Activated naive CD8-positive, alpha-beta T cell (primary cell): ENCODE results near the gene CHST3.

Experiments used
- H3K27ac Mint-ChIP-seq: one replicate; pipeline ENCODE4 v1.8.0; 2021; ENCODE audit warnings: mixed read lengths
- H3K27me3 Mint-ChIP-seq: one replicate; pipeline ENCODE4 v1.8.0; 2021; ENCODE audit warnings: mixed read lengths
- H3K36me3 Mint-ChIP-seq: one replicate; pipeline ENCODE4 v1.8.0; 2021; ENCODE audit warnings: mixed read lengths
- H3K4me1 Mint-ChIP-seq: one replicate; pipeline ENCODE4 v1.8.0; 2021; ENCODE audit warnings: low read depth, mixed read lengths
- H3K4me3 Mint-ChIP-seq: one replicate; pipeline ENCODE4 v1.8.0; 2021; ENCODE audit warnings: mild to moderate bottlenecking, mixed read lengths
- H3K9me3 Mint-ChIP-seq: one replicate; pipeline ENCODE4 v1.8.0; 2021; ENCODE audit warnings: low read depth, mixed read lengths

The CHST3 gene

DNA sequence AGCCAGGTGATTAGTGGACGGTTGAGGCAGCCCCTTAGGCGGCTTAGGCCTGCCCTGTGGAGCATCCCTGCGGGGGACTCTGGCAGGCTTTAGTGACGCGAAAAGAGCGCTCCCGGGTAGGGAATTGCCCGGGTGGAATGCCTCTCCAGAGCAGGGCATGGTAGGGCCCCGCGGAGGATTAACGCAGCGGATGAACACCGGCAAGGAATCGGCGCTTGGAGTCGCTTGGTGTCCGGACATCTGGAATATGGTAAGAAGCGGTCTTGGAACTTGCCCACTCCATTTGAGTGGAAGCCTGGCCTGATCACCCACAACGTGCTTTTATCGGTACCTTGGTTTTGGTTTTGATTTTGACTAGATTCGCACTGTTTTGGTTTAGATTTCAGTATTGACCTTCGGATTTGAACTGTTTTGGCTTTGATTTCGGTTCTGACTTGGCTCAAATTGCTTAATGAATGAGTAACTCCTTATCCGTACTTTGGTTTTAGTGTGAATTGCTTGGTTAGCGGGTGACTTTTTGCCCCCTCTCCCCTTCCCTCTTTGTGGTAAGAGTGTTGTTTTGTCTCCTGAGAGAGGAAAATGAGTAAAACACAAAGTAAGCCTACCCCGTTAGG is 24.2 kb upstream of the CHST3 start:
- no peaks in the 10 kb centered on the region for H3K27me3 Mint-ChIP-seq
- H3K36me3 Mint-ChIP-seq: peaks cover 3% of the 10 kb centered on the region
- H3K4me1 Mint-ChIP-seq: peaks cover 28% of the 10 kb centered on the region
- no peak overlapping the region for H3K27ac Mint-ChIP-seq
- no peak overlapping the region for H3K4me3 Mint-ChIP-seq
- peaks cover 4% of the 10 kb centered on the region for H3K9me3 Mint-ChIP-seq

GRCh38 chr10:71940752-71941151 is 23.4 kb upstream of the CHST3 start:
- peaks cover 5% of the 10 kb centered on the region for H3K9me3 Mint-ChIP-seq
- H3K27ac Mint-ChIP-seq: no peak overlapping the region
- H3K4me1 Mint-ChIP-seq: peaks cover 20% of the 10 kb centered on the region
- H3K36me3 Mint-ChIP-seq: peaks cover 4% of the 10 kb centered on the region
- no peaks in the 10 kb centered on the region for H3K27me3 Mint-ChIP-seq
- H3K4me3 Mint-ChIP-seq: no peak overlapping the region

DNA sequence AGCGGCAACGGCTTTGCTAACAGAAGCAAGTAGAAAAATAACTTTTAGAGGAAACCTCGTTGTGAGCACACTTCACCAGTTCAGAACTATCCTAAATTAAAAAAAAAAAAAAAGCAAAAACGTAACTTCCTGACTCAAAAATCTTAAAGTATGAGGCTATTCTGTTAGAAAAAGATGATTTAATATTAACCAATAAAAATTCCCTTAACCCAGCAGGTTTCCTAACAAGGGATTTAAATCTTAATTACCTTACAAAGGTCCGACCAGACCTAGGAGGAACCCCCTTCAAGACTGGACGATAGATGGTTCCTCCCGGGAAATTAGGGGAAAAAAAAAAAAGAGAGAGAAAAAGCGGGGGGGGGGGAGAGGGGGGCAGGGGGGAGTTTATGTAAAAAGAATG is 22.9 kb upstream of the CHST3 start:
- Mint-ChIP-seq H3K9me3 (peaks cover 10% of the 10 kb centered on the region), H3K36me3 (peaks cover 10% of the 10 kb centered on the region), H3K27me3 (no peaks in the 10 kb centered on the region), H3K4me3 (no peak overlapping the region), H3K4me1 (peaks cover 16% of the 10 kb centered on the region), H3K27ac (no peak overlapping the region)

DNA sequence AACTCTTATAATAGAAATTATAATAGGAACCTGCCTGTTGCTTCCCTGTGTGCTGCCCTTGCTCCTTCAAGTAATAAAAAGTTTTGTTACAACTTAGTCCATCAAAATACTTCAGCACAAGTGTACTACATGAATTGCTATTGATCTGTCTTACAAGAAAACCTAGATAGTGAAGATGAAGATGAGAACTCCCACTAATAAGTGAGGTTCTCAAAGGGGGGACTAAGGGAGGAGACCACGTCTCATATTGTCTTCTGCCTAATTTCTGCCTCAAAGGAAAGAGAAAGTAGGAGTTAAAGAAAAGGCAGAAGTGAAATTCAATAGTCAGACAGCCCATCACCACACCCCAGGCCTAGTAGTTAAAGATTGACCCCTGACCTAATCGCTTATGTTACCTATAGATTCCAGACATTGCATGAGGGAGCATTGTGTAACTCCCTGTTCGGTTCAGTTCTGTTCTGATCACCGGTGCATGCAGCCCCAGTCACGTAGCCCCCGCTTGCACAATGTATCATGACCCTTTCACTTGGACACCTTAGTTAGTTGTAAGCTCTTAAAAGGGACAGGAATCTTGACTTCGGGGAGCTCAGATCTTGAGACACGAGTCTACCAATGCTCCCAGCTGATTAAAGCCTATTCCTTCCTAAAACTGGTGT is 18.2 kb upstream of the CHST3 start:
- peaks cover 19% of the 10 kb centered on the region for H3K9me3 Mint-ChIP-seq
- H3K4me1 Mint-ChIP-seq: no peaks in the 10 kb centered on the region
- H3K36me3 Mint-ChIP-seq: peaks cover 15% of the 10 kb centered on the region
- no peak overlapping the region for H3K27ac Mint-ChIP-seq
- H3K27me3 Mint-ChIP-seq: no peaks in the 10 kb centered on the region
- H3K4me3 Mint-ChIP-seq: no peak overlapping the region

DNA sequence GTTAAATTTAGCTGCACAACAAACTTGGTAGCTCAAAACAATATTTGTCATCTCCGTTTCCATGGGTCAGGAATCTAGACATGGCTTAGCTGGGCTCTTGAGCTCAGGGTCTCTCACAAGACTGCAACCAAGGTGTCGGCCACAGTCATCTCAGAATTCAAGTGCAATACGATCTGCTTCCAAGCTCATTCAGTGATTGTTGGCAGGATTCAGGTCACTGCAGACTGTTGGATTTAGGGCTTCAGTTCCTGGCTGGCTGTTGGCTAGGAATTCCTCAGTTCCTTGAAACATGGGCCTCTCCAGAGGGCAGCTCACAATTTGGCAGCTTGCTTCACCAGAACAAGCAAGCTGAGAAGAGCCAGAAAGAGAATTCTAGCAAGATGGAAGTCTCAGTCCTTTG is 17.5 kb upstream of the CHST3 start:
- Mint-ChIP-seq H3K27me3 (no peaks in the 10 kb centered on the region), H3K9me3 (peaks cover 19% of the 10 kb centered on the region), H3K4me3 (no peak overlapping the region), H3K36me3 (peaks cover 15% of the 10 kb centered on the region), H3K4me1 (no peaks in the 10 kb centered on the region), H3K27ac (no peak overlapping the region)

DNA sequence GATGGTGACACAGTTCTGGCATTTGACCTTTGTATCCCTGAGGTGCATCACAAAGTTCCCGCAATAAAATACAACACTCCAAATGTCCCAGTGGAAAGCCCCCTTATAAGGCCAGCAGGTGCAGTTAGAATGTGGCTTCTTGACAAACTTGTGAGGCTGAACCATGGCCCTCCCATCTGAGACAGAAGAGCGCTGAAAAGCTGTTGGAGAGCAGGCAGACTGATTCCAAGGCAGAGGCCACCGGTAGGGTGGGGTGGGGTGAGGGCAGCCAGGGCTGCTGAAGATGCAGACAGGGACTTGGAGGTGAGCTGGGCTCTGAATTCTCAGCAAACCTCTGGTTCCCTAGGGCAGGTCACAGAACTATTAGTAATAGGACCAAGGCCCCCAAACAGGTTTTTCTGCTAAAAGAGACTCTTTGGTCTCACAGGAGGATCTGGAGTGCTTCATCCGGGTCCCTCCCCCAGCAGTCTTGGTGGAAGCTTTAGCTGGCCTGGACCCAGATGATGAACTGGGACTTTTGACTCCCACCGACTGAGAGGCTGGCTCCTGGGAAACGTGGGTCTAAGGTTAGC is 15.6 kb upstream of the CHST3 start:
- Mint-ChIP-seq H3K9me3 (peaks cover 15% of the 10 kb centered on the region), H3K4me1 (no peaks in the 10 kb centered on the region), H3K36me3 (peaks cover 15% of the 10 kb centered on the region), H3K27ac (no peak overlapping the region), H3K4me3 (no peak overlapping the region), H3K27me3 (no peaks in the 10 kb centered on the region)

DNA sequence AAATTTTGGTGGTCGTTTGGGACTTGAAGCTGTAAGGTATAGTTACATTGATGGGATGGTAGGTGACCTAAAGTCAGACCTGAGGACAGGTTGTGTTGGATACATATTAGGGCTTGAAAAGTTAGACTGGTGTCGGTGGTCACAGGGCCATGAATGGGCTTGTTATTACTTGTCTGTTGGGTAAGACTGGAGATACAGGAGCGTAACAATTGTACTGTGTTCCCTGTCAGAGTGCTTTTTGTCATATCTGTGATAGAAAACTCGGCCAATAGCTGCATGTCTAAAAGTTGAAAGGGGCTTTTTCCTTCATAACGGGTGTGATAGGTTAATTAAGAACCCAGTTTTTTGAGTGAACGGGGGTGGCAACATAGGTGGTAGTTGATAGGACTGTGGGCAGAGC is 13.5 kb upstream of the CHST3 start:
- Mint-ChIP-seq H3K4me3 (no peak overlapping the region), H3K36me3 (peaks cover 15% of the 10 kb centered on the region), H3K4me1 (no peaks in the 10 kb centered on the region), H3K9me3 (peaks cover 14% of the 10 kb centered on the region), H3K27ac (no peak overlapping the region), H3K27me3 (no peaks in the 10 kb centered on the region)

DNA sequence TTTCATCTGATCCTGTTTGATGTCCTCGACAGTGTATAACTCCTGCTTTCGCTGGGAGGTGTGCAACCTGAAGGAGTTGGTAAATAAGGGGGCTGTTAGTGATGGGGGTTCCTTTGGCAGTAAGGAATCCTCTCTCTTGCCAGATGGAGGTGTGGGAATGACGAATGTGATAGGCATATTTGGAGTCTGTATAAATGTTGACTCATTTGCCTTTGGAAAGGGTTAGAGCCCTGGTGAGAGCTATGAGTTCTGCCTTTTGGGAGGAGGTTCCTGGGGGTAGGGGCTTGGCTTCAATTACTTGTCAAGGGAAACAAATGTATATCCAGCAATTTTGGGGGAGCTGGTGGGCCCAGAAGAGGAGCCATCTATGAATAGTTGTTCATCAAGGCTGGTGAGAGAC is 11.4 kb upstream of the CHST3 start:
- Mint-ChIP-seq H3K27ac (no peak overlapping the region), H3K4me3 (no peak overlapping the region), H3K36me3 (no peaks in the 10 kb centered on the region), H3K27me3 (no peaks in the 10 kb centered on the region), H3K4me1 (peaks cover 3% of the 10 kb centered on the region), H3K9me3 (no peaks in the 10 kb centered on the region)

DNA sequence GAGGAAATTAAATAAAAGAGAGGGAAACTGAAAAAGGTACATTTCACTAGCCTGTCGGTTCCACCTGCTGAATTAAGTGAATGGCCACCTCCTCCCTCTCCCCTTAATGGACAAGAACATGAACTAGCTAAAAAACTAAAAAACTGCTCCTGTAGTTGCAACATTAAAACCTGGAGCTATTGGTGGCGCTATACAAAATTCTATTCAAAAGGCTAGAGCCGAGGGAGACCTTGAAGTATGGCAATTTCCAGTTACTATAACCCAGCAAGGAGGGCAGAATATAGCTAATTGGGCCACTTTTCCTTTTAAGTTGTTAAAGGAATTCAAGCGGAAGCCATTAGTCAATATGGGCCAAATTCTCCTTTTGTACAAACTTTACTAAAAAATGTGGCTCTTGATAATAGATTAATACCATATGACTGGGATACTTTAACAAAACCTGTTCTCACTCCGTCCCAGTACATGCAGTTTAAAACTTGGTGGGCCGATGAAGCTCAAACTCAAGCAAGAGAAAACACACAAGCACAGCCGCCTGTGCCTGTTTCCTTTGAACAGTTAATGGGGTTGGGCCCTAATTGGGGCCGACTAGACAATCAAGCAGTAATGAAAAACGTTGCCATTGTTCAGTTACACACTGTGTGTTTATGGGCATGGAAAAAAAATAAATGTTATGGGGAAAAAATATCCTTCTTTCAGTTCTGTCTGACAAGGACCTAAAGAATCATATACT is 6.5 kb upstream of the CHST3 start:
- Mint-ChIP-seq H3K4me1 (peaks cover 3% of the 10 kb centered on the region), H3K9me3 (no peaks in the 10 kb centered on the region), H3K27me3 (peaks cover 3% of the 10 kb centered on the region), H3K36me3 (no peaks in the 10 kb centered on the region), H3K27ac (no peak overlapping the region), H3K4me3 (no peak overlapping the region)

- peaks cover 3% of the 10 kb centered on the region for H3K4me1 Mint-ChIP-seq
- no peak overlapping the region for H3K27ac Mint-ChIP-seq
- no peak overlapping the region for H3K4me3 Mint-ChIP-seq
- H3K9me3 Mint-ChIP-seq: no peaks in the 10 kb centered on the region
- H3K27me3 Mint-ChIP-seq: peaks cover 3% of the 10 kb centered on the region
- no peaks in the 10 kb centered on the region for H3K36me3 Mint-ChIP-seq
These were observed 4.7 kb upstream of the CHST3 start for GRCh38 chr10:71959526-71959925.

- Mint-ChIP-seq H3K4me1 (peaks cover 15% of the 10 kb centered on the region), H3K9me3 (no peaks in the 10 kb centered on the region), H3K27ac (no peak overlapping the region), H3K4me3 (no peak overlapping the region), H3K27me3 (peaks cover 8% of the 10 kb centered on the region), H3K36me3 (no peaks in the 10 kb centered on the region)
These were observed 2.4 kb upstream of the CHST3 start for GRCh38 chr10:71961831-71962230.

DNA sequence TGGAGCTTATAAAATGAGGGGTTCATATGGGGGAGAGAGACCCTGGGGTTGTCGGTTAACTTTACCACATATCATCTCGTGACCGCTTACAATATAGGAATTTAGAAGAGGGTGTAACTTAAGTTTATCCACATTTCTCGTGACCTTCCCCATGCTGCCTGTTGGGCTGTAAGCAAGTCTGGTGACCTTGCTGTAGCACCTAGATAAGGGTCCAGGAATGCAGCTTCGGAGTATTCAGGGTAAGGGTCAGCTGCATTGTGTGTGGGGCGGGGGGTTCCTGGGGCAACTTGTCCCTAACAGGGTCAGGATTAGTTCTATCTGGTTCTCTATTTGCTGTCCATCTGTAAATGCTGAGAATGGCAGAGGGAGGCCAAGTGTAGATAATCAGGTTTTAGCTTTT is 1.3 kb upstream of the CHST3 start:
- Mint-ChIP-seq H3K4me1 (peaks cover 15% of the 10 kb centered on the region), H3K27me3 (peaks cover 8% of the 10 kb centered on the region), H3K4me3 (peak overlapping the region; percentile 61), H3K27ac (no peak overlapping the region), H3K36me3 (no peaks in the 10 kb centered on the region), H3K9me3 (no peaks in the 10 kb centered on the region)

DNA sequence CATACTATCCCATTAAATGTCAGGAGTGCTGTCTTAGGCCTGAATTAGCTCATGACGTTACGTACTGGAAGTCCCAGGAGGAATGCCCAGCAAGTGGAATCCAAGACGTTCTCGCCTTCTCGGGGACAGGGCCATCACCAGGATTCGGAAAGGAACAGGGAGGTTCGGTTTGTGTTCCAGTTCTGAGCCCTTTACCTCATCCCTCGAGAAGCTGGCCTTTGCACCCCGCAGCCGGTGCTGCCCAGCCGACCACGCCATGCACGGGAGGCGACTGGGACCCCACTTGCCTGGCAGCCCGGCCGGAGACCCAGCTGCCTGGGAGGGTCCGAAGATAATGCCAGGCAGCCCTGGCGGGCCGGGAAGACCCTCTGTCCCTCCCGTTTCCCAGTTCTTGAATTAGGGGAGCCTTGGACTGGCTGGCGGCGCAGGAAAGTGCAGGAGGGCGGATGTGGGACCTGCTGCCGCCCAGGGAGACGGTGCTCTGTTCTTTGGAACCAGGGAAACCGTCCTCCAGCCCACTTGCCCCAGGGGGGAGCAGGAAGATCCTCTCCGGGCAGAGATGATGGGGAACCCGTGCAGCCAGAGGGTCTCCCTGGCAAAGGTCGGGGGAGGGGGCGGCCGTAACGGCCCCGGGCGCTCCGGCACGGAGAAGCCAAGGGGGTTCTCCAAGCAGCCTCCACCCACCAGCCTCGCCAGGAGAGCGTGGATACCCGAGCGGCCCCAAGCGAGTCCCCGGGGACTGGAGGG is 671 bp upstream of the CHST3 start:
- peaks cover 15% of the 10 kb centered on the region for H3K4me1 Mint-ChIP-seq
- H3K27ac Mint-ChIP-seq: no peak overlapping the region
- peak overlapping the region; percentile 61 for H3K4me3 Mint-ChIP-seq
- no peaks in the 10 kb centered on the region for H3K36me3 Mint-ChIP-seq
- H3K9me3 Mint-ChIP-seq: no peaks in the 10 kb centered on the region
- H3K27me3 Mint-ChIP-seq: peaks cover 8% of the 10 kb centered on the region

GRCh38 chr10:71964743-71965515 is 734 bp downstream of the CHST3 start:
- Mint-ChIP-seq H3K27ac (peak overlapping the region; percentile 84), H3K4me3 (peak overlapping the region; percentile 84)

More at GRCh38 chr10:71964743-71965515, 734 bp downstream of the CHST3 start:
- Mint-ChIP-seq H3K36me3 (no peaks in the 10 kb centered on the region), H3K27me3 (peaks cover 8% of the 10 kb centered on the region), H3K4me1 (peaks cover 15% of the 10 kb centered on the region), H3K9me3 (no peaks in the 10 kb centered on the region)
